Activated CD4-positive, alpha-beta T cell treated with anti-CD3 and anti-CD28 coated beads, Interleukin-2, amount 50 U/mL, for 24 hours (primary cell): ENCODE results near the gene CBX8.

ENCODE experiments used
- DNase-seq, 2 donors: peaks; one replicate each; pipeline ENCODE4 v3.0.0-alpha.2; 2020; ENCODE audit warnings: low read depth in 1 of 2, low spot score in 1 of 2

The CBX8 gene

DNA sequence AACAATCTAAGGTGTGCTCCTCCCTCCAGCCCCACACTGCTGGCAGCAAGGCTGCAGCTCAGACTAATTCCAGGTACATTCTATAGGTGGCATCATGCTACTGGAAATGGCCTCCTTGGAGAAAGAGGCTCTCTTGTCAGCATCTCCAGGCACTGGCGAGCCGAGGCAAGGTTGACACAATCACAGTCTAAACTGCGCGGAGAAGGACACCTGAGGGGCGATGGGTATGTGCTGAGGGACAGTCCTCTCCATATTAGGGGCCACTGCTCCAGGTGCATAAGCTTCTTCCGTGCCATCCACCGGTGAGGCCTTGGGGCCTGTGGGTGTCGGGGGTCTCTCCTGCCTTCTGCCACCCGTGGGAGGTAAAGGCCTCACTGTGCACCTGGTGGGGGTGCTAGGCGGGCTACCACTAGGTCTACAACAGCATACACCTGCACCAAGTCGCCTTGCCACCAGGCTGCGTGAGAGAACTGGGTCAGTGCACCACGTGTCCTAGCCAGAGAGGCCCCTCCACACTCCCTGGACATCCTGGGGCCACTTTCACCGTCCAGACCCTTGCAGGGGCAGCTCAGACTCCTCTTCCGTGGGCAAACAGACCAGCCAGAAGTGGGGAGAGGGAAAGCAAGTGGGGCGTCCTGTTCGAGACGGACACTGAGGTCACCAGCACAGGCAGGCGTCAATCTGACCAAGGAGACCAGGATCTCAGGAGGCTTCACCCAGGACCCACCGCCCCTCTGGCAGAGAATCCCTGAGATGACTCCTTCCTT, 12.1 kb upstream of the CBX8 start:
- no peak for DNase-seq

DNA sequence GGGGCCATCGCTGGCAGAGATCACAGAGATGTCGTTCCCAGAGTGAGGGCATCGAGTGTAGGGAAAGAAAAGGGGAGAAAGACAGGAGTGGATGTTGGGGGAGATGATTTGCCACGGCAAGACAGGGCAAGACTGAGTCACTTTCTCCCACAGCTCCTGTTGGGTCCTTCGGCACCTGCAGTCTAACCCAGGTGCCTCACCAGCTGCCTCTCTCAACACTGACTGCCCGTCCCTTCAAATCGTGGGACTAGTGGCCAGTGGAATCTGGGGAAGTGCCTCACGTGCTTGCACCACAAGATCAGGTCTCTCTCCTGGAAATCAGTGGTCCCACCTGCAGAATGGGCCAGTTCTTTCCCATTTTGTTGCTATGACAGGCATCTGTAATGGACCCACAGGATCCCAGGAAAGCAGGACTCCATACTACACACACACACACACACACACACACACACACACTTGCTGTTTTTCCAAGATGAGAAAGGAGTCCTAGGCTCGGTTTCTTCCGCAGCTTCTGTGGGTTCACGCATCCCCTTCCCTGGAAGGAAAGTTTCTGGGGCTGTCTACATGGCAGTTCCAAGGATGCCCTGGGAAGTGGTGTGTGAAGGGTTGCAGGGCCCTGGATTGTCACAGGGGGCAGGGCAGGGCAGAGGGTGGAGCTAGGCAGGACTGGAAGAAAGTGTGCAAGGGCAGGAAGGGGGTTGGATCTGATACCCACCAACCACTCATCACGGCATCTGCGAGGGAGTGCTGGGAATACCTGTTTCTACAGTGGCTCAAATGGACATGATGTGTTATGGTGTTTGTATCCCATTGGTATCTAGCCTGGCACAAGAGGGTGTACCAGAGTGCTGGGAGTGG, 10.2 kb upstream of the CBX8 start:
- DNase-seq, result no peak

DNA sequence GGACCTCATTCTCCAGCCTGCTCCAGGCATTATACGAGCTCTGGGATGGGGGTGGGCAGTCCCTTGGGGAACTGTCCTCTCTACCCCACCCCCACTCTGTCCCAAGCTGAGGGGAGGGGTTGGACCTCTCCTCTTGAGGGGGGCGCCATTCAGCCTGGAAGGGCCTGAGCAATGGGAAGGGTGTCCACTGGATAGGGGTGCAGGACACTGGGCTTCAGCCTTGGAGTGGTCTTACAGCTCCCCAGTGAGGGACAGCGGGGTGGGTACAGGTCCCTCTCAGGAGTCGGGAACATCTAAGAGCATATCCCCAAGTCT, 9.5 kb upstream of the CBX8 start:
- DNase-seq, result no peak

DNA sequence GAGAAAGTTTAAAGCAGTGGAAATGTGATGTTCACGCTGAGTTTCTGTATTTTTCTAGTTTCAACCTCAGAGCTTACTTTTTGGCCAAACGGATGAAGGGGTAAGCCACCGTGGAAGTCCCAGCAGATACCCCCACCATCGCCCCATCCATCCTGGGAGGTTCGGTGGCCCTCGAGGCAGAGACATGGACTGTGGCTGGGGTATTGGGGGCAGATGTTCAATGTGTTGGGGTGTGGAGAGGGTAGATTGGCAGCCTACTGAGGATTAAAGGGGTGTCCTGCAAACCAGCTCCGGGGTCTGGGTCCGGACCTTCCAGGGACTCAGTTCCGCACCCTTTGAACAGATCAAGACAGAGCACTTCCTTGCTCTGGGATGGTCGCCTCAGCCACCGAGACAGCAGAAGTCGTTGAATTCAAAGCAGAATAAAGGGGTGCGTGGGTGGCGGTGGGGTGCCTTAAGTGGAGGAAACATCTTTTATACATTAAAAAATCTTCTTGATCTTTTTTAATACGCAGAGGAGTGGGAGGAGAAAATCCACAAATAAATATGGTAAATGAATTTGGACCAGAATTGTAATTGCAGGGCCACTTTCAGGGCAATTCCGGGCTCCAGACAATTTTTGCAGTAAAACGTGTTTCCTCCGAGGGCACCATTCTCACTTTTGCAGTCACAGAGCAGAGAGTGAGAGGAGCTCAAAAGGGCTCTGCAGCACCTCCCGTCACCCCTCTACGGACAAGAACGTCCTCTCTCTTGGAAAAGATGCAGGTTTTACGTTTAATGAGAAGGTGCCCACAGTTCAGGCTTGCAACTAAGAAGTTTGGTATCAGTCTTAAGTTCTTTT, 8.2 kb upstream of the CBX8 start:
- no peak for DNase-seq

DNA sequence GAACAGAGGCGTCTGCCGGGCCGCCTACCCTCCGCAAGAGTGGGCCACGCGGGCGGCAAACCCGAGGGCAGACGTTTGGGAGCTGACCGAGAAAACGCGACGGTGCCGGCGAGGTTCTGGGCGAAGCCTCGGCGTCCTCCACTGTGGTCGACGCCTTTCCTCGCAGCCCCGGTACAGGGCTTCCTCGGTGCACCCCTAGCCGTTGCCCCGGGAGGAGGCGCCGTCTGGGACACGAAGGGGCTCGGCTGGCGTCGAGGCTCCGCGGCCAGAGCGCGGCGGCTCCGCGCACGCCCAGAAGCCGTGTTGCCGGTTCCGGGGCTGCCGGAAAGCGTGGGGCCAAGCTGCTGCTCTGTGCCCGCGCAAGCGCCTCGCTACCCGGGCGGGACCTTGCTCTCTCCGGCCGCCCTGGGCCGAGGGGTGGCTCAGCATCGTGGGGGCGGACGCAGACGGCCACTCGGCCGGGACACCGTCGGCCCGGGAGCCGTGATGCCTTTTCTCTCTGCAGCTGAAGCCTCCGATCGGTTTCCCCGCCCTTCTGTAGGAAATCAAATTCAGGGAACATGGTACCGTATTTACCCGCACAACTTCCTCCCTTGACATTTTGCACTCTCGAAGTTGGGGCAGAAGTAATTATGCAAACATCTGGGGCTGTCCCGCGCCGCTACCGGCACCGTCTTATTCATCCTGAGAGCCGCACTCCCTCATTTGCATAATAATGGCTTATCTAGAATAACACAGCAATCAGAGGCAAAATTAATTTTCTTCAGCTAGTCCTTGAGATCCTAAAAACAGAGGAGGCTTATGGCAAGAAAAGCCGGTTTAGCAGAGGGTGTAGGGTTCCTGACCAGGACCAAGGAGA, 7.3 kb upstream of the CBX8 start:
- DNase-seq, result peak; percentile 48 to 81

DNA sequence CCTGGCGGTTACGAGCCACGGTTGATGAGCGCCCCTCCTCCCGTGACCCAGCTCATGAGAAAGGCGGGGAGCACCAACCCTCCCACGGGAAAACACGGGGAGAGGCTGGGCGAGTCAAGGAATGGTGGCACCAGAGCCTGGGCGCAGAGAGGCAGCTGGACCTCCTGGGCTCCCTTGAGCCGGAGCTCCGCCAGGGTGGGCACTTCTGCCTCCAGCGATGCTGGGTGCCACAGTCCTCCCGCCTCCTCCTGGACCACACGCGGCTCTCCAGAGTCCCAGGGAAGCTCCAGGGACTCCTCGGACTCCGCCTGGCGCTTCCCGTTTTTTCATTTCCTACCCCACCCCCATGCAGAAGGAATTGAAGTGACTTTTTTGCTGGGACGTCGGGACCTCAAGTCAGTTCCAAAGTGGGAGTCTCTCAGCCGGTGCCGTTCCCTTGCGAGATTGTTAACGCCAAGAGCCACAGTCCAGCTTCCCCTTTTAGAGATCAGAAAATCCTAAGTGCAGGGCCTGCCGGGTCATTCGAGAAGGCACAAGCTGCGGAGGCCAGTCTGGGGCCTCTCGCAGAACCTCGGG, 6.6 kb upstream of the CBX8 start:
- DNase-seq, result no peak

DNA sequence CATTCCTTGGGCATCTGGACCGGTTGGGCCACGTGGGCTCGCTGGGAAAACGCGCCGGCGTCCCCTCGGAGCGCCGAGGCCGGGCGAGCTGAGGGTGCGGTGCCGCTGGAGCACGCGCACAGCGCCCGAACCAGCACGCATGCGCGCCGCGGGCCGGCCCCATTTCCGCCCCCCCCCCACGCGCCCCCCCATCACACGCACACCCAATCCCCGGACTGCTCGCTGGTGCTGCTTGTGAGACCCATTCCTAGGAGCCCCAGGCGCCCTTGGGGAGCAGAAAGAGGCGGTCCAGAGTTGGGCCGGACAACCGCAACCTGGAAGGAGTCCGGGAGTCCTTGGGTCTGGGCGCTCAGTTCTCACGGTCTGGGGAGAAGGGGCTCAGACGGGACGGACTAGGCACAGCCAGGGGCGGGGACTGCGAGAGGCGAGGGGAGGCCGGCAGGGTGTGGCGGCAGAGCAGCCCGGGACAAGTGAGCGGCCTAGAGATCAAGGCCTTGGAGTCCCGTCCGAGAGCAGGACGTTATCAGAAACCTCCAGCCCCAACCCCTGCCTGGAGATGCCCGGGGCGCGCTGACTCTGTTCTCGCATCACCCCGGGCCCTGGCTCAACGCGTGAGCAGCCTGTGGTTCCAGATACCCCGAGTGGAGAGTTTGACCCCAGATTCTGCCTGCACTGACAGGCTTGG, 6.0 kb upstream of the CBX8 start:
- DNase-seq, result no peak

DNA sequence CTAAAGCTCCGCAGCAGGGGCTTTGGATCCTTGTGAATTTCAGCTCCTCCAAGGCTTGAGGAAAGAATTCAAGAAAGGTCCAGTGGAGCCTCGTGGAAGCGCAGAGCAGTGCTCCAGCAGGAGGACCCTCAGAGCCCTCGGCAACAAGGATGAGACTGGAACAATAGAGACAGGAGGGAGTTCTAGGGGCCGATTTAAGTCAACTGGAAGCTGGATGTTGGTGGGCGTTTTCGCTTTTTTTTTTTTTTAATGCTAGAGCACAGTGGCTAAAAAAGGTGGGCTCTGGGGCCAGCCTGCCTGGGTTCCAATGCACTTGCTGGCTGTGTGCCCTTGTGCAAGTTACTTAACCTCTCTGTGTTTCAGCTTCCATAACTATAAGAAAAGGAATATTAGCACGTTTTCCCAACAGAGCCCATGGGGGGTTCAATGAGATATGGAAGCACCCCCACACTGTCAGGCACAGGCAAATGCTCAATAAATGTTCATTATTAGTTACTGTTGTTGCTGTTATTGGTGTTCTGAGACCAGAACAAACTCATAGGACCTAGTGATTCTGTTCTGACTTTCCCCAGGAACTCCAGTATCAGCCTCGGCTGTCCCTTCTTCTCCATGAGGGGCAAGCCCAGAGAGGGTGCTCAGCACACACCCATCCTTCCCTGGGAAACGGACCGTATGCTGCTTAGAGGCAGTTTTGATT, 5.3 kb upstream of the CBX8 start:
- no peak for DNase-seq

DNA sequence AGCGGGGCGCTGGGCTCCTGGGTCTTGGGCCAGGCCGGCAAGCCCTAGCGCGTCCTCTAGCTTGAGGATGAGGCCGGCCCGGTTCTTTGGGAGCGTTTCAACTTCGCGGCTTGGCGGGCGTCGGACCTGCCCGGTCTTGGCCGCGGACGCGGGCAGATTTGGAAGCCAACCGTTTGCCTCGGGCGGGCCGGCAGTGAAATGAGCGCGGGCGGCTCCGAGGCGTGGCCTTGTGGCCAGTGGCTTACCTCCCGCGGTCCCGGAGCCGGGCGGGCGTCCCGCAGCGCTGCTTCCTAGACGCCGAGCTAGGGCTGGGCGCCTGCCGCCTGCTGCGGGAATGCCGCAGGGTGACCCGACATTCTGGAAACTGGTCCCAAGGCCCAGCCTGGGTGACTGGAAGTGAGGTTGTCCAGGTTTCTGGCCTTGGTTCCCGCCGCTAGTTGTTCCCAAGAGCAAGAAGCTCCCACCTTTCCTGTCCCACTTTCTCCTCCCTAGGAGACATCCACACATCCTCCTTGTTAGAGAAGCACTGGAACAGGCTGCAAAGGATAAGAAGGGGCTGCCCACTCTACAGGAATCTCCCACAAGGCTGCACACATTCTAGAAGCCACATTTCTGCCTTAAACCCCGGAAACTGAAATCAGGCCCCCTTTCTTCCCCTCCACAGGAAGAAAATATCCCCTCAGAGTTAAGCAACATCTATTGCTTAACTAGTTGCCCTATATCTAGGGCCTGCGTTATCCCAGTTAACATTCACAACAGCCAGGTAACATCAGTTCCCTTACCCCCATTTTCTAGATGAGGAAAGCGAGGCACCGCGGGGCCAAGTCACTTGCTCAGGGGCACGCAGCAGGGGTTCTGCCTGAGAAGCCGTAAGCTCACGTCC, 4.5 kb upstream of the CBX8 start:
- no peak for DNase-seq

DNA sequence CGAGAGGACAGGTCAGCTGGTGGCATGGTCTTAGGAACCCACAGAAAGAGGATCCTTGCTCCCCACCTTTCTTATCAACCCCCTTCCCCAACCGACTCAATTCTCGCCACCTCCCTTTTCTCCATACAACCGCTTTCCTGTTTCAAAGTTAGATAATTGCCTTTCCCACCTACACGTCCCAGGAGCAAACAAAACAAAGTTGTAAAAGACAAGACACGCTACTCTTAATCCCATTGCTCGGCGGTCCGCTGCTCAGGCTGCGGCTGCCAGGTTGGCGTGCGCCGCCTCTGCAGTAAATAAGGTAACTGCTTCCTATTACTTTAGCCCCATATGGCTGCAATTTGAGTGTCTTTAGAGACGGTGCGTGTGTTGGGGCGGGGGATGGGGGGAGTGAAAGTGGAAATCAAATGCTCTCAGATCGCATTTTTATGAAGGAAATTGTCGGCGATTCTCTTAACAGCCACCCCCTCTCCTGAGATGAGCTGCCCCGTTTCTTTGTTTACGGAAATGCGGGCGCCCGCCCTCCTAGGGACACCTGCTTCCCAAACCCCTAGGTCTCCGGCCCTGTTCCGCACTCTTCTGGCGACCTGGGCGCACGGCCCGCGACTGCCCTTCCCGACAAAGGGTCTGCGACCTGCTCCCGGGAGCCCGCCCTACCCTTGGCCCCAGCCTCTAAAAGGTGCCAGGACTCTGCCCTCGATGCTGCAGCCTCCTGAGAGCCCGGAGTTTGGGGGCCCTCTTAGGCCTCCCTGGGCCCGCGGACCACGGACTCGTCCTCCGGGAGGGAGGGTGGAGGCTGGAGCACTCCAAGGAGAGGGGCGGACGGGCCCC, 3.7 kb upstream of the CBX8 start:
- no peak for DNase-seq

DNA sequence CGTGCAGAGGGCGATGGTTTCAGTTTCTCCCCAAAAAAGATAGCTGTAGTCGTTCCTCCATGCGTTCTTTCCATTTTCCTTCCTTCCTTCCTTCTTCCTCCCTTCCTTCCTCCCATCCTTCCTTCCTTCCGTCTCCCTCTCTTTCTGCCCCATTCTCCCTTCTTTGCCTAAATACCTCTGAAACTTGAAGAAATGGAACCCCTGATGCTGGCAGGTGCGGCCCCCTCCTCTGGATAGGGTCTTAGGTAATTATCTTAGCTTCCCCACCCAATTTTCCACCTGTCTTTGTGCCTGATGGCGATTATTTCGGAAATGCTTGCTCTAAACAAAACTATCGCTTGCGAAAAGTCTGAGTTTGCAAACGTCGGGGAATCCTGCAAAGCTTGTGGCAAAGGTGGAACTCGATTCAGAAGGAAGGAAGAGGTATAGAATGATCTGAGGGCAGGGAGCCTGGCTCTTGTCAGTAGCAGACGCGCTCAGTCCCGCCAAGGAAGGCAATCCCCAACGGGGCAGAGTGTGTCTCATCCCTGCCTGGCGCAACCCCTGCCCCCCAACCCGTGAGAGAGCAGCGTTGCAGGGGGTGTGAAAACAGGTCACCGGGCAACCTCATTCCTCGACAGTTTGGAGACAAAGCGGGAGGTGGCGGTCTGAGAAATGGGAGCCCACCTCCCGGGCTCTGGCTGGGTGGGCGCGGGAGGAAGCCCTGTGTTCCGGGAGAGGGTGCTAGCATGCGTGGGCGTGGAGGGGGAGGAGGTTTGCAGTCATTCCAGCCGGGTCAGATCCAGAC, 2.9 kb upstream of the CBX8 start:
- no peak for DNase-seq

DNA sequence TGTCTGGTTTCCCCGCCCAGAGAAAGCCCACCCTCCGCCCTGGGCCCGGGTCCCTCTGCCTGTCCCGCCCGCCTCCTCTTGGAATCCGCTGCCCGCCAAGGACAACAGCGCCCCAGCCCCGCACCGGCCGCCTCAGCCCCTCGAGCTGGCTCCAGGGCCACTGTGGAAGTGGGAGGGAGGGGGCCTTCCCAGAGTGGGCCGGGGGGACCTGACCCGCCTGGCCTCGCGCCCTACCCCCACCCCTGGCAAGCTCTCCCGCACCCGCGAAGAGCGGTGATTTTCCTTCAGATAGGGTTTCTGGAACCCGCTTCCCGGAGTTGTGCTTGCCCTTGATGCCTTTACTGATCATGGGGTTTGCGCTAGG, 2.3 kb upstream of the CBX8 start:
- no peak for DNase-seq

DNA sequence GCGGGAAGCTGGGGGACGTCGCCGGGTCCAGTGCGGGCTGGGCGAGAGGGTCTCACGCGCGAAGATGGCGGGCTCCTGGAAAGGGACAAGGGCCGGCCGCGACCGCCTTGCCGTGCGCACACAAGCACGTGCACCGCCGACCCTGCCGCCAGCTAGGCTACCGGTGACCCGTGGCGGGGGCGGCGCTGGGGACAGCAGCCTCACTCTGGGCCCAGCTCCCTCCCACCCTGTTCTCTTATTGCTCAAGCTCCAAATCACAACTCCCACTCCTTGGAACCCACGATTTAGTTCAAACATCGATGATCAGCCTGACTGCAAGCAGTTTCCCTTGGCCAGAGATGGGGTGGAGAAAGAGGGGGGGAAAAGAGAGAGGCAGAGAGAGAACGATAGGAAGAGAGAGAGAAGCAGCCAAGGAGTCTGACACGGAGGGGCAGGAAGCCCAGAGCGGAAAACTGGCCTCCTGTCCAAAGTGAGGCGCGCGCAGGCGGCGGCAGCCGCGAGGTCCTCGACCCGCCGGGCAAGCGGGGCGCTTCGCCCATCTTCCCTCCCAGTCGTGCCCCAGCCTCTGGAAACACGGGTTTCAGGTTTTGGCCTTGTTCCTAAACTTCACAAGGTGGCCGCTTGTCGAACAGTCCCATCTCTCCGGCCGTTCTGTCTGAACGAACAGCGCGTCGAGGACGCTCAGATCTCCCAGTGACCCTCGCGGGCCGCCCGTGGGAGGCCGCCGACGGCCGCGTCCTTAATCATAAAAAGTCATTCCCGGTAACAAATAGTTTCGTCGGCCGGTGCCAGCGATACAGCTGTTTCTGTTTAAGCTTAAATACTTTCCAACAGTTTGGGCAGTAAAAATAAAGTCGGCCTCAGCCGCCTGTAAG, 1.7 kb upstream of the CBX8 start:
- no peak for DNase-seq

DNA sequence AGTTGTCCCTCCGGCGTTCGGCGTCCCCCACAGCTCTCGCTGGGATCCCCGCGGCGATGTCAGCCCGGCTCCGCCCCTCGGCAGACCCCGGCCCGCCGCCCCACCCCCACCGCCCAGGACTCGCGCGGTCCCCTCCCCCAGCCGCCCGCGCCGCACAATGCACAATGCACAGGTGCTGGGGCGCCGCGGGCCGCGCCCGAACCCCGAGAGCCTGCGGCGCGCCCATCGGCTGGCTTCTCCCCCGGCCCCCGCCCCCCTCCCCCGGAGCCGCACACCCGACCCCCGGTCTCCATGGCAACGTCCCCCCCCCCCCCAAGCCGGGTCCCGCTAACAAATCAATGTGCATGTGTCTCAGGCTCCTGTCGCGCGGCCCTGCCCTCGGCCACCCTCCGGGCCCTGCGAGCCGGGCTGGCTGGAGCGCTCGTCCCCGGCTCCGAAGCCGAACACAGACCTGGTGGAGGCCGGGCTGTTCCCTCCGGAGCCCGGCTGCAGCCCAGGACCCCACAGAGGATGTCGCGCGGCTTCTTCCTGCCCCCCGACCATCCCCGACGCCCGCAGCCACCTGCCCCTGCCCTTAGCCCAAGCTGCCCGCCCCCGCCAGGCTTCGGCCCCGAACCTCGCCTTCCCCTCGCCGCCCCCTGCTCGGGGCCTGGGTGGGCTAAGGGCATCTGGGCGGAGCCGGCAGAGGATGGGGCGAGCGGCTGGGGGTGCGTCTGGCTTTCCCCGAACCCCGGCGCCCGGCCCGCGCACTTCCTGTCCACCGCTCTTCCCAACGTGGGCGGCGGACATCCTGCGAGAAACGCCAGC, 818 bp upstream of the CBX8 start:
- DNase-seq, result no peak

DNA sequence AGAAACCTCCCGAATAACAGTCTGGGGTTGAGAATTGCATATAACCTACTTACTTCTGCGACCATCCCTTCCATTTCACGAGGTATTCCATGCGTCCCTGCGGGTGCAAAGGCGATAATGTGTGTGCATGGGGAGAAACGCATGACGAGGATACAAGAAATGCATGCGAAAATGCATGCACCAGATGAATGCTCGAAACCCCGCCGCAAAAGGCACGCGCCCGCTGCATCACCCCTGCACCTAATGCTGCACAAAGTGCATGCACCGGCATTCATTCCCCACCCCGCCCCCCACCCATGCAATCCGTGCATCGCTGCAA, 474 bp downstream of the CBX8 start:
- DNase-seq, result no peak
